Measurements from ENCODE around the gene CHN1.
A peak's percentile ranks its signal among the peaks of the same experiment; 100 is the strongest.

Gene CHN1

GRCh38 chr2:174924061-174924693 lies 81.0 kb downstream of the CHN1 start:
- no peak for DNase-seq (ENCODE audit: low spot score)

- no peak for DNase-seq (ENCODE audit: low spot score)
Observed at GRCh38 chr2:174919947-174920595, 85.1 kb downstream of the CHN1 start.

DNA sequence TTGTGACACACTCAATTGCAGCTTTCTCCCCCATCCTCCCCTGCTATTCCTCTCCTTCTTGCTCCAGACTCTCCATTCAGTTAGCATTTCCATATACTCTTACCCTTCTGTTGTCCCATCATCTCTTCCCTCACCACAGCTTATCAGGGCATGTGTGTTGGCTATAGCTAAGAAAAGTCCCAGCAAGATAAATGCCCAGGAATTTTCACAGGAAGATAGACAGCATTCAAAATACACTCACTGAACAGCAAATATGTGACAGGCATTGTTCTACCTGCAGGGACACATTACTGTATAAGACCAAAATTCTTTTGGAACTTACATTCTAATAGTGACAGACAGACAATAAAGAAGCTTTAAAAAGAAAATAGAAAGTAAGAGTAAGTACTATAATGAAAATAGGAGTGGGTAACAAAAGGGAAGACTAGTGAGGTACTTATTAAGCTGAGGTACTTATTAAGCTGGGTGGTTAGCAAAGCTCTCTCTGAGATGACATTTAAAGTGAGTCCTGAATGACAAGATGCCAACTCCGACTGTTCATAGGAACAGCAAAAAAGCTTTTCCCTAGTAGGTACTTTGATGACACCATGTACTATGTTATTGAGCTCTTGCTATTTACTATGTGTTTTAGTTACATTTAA lies 86.2 kb downstream of the CHN1 start:
- DNase-seq (ENCODE audit: low spot score) = no peak

DNA sequence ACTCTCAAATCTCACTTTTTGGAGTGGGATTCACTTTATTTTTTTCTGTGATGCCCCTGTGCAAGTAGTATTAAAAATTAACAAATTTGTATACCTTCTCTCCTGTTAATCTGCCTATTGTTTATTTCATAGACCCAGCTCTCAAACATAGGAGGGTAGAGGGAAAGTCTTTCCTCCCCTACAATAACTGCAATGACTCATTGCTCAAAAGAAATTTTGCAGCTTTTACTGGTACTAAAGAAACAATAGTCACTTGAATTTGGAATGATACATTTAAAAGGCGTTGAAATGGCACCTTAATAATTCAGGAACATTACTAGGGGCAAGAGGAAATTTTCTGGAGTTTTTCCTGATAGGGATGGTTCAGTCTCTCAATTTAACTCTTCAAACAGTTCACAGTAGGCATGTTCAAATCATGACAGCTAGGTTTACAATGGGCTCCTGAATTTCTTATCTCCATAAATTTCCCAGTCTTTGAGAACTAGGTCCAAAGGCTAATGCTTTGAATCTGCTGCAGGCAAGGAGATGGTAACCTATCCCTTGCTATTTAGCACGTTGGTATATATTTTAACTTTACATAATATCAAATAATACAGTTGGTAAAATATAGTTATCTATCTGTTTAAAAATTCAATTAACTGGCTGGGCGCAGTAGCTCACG lies 88.8 kb downstream of the CHN1 start:
- DNase-seq (ENCODE audit: low spot score) = no peak

DNA sequence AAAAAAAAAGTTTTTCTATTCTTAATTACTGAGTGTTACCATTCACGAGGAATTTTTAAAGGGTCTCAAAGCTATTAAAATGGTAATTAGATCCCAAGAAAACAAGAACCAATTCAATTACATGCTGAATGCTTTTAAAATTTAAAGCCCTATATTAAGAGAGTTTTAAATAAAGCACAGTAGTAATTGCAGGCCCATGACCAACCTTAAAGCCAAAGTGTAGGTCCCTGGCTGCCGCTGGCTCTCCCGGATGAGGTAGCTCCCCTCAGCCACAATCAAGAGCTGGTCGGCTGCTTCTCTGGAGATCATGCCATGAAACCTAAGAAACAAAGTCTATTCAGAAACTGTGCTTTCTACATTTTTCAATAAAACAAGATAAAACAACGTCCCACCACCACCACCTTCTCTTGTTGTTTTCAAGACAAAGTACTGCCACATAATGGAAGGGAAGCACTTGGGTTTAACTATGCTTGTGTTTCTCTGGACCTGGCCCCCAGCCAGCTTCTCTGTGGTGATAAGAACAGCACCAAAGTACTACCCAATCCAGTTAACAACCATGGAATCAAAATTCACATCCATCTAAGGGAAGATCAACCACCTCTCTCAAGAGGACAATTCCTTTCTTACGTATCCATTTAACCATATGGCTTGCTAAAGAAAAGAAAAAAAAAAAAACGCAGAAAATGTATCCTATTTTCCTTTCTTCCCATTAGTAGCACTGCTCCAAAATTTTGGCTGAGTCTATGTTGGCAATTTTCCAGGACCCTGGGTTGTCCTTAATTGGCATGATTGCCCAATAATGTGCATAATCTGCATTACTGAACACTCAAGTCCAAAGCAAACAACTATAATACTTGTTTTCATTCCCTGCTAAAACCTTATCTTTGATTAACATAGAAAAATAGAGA lies 90.1 kb downstream of the CHN1 start:
- no peak for DNase-seq (ENCODE audit: low spot score)

DNA sequence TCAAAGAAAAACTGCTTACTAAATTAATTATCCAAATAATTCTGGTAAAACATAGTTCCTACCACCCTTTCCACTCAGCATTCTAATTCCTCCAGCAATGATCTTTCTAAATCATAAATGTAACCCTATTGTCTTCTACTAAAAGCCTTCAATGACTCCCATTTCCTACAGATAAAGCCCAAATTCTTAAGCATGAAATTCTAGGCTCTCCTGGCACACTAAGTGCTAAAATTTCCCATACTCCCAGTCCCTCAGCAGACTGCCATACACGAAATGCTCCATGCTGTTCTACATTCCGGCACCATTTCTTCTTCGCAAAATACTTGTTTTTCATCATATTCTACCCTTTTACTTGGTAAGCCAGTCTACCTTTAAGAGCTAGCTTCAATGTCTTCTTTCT lies 96.9 kb downstream of the CHN1 start:
- no peak for DNase-seq (ENCODE audit: low spot score)

DNA sequence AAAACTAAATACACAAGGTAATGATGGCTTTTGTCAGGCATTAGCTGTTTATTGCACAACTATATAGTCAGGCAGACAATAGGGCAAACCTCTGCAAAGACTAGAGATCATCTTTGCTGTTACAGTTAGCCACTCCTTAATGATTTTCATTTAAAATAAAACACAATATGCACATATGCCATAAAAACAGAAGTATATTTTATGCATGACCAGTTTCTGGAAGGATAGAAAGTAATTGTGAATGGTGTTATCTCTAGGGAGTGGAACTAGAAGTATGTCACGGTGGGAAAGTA lies 102.0 kb downstream of the CHN1 start:
- DNase-seq (ENCODE audit: low spot score) = no peak

GRCh38 chr2:174902506-174903263 lies 102.5 kb downstream of the CHN1 start:
- DNase-seq (ENCODE audit: low spot score) = no peak

DNA sequence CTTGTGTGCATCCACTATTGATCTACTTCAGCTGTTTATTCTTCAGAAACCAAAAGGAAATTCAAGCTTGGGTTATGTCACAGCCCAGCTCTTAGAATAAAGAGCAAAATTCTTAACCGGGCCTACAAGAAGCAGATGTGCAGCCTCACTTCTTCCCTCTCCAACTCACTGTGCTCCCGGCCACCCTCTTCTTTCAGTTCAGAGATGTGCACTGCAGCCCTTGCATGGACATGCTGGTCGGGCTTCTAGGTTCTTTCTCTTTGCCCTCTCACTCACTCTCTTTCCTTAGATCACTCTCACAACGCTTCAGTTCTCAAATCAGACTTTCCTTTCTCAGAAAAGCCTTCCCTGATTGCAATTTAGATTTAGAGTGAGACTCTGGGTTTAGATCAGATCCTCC lies 104.1 kb downstream of the CHN1 start:
- no peak for DNase-seq (ENCODE audit: low spot score)

DNA sequence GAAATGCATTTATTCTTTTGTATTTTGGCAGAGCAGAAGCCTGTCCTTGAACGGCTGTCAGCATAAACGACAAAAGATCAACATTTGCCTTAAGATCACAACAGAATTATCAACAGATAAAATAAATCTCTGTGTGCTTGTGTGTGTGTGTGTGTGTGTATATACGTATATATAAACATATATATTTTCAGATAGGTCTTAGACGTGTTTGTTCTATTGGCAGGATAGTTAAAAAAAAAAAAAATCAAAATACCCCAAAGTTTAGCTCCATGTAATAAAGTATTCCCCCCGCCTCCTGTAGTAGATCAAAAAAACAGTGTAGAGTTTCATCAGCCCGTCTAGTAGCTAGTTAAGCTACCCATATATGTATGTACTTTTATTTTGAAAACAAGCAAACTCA lies 107.9 kb downstream of the CHN1 start:
- DNase-seq (ENCODE audit: low spot score) = no peak

DNA sequence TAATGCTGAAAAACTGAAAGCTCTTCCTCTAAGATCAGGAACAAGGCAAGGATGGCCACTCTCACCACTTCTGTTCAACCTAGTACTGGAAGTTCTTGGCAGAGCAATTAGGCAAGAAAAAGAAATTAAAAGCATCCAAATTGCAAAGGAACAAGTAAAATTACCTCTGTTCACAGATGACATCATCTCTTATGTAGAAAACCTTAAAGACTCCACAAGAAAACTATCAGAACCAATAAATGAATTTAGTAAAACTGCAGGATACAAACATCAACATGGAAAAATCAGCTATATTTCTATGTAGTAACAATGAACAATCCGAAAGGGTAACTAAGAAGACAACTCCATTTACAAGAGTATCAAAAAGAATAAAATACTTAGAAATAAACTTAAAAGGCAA lies 112.2 kb downstream of the CHN1 start:
- no peak for DNase-seq (ENCODE audit: low spot score)

DNA sequence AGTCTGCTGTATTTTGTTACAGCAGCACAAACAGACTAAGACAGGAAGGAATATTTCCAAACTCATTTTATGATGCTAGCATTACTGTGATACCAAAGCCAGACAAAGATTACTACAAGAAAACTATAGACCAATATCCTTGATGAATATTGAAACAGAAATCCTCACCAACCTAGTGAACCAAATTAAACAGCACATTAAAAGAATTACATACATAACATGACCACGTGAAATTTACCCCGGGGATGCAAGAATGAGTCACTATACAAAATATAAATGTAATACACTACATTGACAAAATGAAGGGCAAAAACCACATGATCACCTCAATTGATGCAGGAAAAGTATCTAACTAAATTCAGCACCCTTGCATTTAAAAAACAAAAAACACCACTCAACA lies 112.6 kb downstream of the CHN1 start:
- no peak for DNase-seq (ENCODE audit: low spot score)

GRCh38 chr2:174888646-174889271 lies 116.4 kb downstream of the CHN1 start:
- no peak for DNase-seq (ENCODE audit: low spot score)

DNA sequence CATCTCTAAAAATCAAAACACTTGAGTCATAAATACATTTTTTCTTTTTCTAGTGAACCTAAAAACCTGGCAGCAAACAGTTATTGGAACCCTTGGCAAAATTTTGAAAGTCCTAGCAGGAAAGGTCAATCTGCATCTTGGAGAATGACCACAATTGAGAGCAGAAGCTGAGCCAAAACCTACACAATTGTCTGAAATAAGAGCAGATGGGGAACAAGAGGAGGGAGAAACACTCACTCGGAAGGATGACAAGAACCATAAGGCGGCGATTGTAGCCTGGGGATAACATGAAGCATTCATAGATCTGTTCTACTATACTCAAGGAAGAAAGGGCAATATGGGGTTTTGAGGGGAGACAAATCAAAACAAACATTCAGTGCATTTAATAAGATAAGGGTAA lies 117.0 kb downstream of the CHN1 start:
- DNase-seq (ENCODE audit: low spot score) = no peak

- DNase-seq (ENCODE audit: low spot score) = no peak
Observed at GRCh38 chr2:174882416-174882815, 122.8 kb downstream of the CHN1 start.

- DNase-seq (ENCODE audit: low spot score) = no peak
Observed at GRCh38 chr2:174881678-174882077, 123.5 kb downstream of the CHN1 start.

DNA sequence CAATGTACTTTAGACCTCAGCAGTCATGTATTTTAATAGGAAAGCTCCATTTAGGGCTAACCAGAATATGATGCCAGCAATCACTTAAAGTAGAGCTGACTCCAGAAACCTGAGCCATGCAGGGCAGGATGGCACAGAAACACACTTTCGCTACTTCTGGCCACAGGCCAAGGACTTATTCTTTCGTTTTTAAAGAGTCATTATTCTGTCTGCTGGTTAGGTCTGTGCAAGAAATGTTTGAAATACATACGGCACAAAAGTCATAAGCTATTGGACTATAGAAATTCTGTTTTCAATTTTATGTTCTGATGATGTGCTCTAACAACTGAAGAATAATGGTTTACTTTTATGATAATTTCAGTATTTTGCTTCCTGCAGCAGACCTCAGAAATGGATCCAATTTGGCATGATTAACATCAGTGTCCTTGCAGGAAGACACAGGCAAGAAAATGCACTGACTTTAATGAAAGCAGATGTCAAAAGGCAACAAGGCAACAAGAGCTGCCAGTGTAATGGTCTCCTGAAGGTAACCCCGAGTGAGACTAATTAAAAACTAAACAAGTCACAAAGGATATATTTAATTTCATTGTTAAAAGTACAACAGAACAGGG lies 126.5 kb downstream of the CHN1 start:
- peak; percentile 33 for DNase-seq (ENCODE audit: low spot score)

GRCh38 chr2:174877751-174878150 lies 127.4 kb downstream of the CHN1 start:
- no peak for DNase-seq (ENCODE audit: low spot score)

GRCh38 chr2:174877301-174877700 lies 127.9 kb downstream of the CHN1 start:
- DNase-seq (ENCODE audit: low spot score) = no peak

DNA sequence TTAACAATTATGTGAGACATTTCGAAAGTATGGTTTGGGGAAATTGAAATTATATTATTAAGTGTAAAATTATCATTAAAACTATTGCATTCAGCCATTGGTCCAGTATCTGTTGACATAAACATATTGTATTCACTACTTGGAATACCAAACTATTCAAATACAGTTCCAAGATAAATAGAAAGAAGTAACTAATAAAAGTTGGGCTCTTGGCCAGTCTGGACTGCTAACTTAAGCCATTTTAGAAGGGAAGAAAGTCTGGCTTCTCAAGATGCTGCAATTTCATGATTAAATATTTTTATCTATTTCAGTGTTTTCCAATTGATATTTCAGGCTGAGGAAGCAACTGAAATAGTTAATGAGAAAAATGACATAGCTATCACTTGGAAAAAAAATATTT lies 131.1 kb downstream of the CHN1 start:
- DNase-seq (ENCODE audit: low spot score) = no peak

- no peak for DNase-seq (ENCODE audit: low spot score)
Observed at GRCh38 chr2:174873471-174873870, 131.7 kb downstream of the CHN1 start.

Measured in kidney capillary endothelial cell (primary cell).